Measurements from ENCODE around the gene CXXC5.

The CXXC5 gene

GRCh38 chr5:139650689-139651042 is 2.5 kb downstream of the CXXC5 start:
- DNase-seq (ENCODE audit: low read depth in 2 of 2, low spot score in 1 of 2), result no peak

GRCh38 chr5:139651043-139651834 is 3.1 kb downstream of the CXXC5 start:
- DNase-seq (ENCODE audit: low read depth in 2 of 2, low spot score in 1 of 2), result no peak

GRCh38 chr5:139651853-139652787 is 4.0 kb downstream of the CXXC5 start:
- DNase-seq (ENCODE audit: low read depth in 2 of 2, low spot score in 1 of 2), result no peak

- no peak for DNase-seq (ENCODE audit: low read depth in 2 of 2, low spot score in 1 of 2)
Observed at GRCh38 chr5:139652788-139653241, 4.7 kb downstream of the CXXC5 start.

GRCh38 chr5:139653616-139654015 is 5.5 kb downstream of the CXXC5 start:
- DNase-seq (ENCODE audit: low read depth in 2 of 2, low spot score in 1 of 2), result no peak

GRCh38 chr5:139654464-139654863 is 6.3 kb downstream of the CXXC5 start:
- no peak for DNase-seq (ENCODE audit: low read depth in 2 of 2, low spot score in 1 of 2)

- DNase-seq (ENCODE audit: low read depth in 2 of 2, low spot score in 1 of 2), result no peak
Observed at GRCh38 chr5:139654871-139655491, 6.8 kb downstream of the CXXC5 start.

- no peak for DNase-seq (ENCODE audit: low read depth in 2 of 2, low spot score in 1 of 2)
Observed at GRCh38 chr5:139655727-139656271, 7.7 kb downstream of the CXXC5 start.

GRCh38 chr5:139657363-139658321 is 9.5 kb downstream of the CXXC5 start:
- no peak for DNase-seq (ENCODE audit: low read depth in 2 of 2, low spot score in 1 of 2)

- no peak for DNase-seq (ENCODE audit: low read depth in 2 of 2, low spot score in 1 of 2)
Observed at GRCh38 chr5:139658501-139658927, 10.4 kb downstream of the CXXC5 start.

- DNase-seq (ENCODE audit: low read depth in 2 of 2, low spot score in 1 of 2), result no peak
Observed at GRCh38 chr5:139658928-139659667, 10.9 kb downstream of the CXXC5 start.

GRCh38 chr5:139659695-139660101 is 11.5 kb downstream of the CXXC5 start:
- DNase-seq (ENCODE audit: low read depth in 2 of 2, low spot score in 1 of 2), result no peak

- no peak for DNase-seq (ENCODE audit: low read depth in 2 of 2, low spot score in 1 of 2)
Observed at GRCh38 chr5:139660105-139660922, 12.2 kb downstream of the CXXC5 start.

- no peak for DNase-seq (ENCODE audit: low read depth in 2 of 2, low spot score in 1 of 2)
Observed at GRCh38 chr5:139660923-139661814, 13.0 kb downstream of the CXXC5 start.

- DNase-seq (ENCODE audit: low read depth in 2 of 2, low spot score in 1 of 2), result no peak
Observed at GRCh38 chr5:139662617-139663016, 14.5 kb downstream of the CXXC5 start.

- DNase-seq (ENCODE audit: low read depth in 2 of 2, low spot score in 1 of 2), result no peak
Observed at GRCh38 chr5:139663207-139664085, 15.3 kb downstream of the CXXC5 start.
